DMS153 (cell line): ENCODE measurements around the gene DEFB121.
"Not testable (repeated sequence)": the region's sequence is repeated elsewhere in the genome, so short reads cannot be mapped to it uniquely, and the experiment has no call there.

Source experiments
- DNase-seq: peaks from one replicate; lab custom pipeline; 2025; lab: John Stamatoyannopoulos, UW

Gene DEFB121, protein sequence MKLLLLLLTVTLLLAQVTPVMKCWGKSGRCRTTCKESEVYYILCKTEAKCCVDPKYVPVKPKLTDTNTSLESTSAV

GRCh38 chr20:31406115-31406514 lies at the start of gene DEFB121:
Gene DEFB121, minus strand, starts transcription at chr20:31406215. Its CDS starts 63 bp downstream, at chr20:31406152.
- no peak for DNase-seq

GRCh38 chr20:31454361-31454760 lies 48.3 kb upstream of the DEFB121 start:
- DNase-seq, result no peak

DNA sequence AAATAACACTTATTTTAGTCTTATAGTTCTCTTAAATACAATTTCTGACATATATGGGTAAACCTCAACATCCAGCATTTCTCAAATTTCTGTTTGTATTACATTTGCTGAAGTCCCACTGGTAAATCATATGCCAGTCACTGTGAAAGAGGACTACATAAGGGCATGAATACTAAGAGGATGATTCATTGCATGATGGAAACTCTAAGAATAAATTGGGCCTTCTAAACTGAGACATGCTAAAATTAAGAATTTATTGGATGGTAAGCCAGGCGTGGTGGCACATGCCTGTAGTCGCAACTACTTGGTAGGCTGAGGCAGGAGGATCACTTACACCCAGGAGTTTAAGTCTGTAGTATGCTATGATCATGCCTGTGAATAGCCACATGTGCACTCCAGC lies 46.6 kb upstream of the DEFB121 start:
- no peak for DNase-seq

DNA sequence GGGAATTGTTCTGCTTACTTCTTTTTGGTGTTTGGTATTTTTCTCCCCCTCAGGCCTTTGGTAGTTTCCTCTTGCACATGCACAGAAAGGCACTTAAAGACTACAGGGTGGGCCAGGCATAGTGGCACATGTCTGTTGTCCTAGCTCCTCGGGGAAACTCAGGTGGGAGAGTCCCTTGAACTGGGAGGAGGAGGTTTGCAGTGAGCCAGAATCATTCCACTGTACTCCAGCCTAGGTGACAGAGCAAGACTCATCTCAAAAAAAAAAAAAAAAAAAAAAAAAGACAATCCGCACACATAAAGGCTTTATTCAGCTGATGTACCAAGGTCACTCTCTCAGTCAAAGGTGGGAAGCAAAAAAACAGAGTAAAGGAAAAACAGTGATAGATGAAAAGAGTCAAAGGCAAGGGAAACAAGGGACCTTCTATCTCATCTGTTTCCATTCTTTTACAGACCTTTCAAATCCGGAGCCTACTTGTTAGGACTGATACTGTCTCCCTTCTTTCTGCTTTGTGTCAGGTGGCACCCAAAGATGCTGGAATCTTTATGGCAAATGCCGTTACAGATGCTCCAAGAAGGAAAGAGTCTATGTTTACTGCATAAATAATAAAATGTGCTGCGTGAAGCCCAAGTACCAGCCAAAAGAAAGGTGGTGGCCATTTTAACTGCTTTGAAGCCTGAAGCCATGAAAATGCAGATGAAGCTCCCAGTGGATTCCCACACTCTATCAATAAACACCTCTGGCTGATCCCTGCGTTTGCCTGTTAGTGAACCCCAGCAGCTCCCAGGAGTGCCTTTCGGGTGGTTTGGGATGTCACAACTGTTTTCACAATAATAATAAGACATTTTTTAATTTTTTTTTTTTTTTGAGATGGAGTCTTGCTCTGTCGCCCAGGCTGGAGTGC lies 43.7 kb upstream of the DEFB121 start:
- DNase-seq, result no peak

GRCh38 chr20:31446084-31446819 lies 40.2 kb upstream of the DEFB121 start:
- no peak for DNase-seq

- DNase-seq, result no peak
Measured at GRCh38 chr20:31440012-31440659, 34.1 kb upstream of the DEFB121 start, which contains the start of gene DEFB123. Gene DEFB123, plus strand, starts transcription at chr20:31440632. Its CDS starts 67 bp downstream, at chr20:31440699.

DNA sequence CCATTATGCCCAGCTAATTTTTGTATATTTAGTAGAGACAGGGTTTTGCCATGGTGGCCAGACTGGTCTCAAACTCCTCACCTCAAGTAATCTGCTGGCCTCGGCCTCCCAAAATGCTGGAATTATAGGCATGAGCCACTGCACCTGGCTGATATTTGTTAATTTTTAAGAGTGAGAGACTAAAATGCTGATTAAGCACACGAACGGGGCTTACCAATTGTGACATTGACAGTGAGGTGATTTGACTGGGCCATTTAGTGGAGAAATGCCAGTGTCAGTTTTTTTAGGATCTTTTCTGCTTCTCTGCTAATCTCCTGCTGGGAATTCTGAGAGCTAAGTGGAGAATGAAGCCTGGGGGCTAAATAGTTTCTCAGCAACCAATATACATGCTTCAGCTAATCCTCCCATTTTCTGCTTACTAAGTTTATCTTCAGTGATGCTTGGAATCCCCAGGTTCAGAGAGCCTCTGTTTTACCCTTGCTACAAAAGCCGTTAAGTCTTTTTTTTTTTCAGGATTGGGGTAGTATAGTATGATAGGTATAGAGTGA lies 24.6 kb upstream of the DEFB121 start:
- DNase-seq, result no peak

GRCh38 chr20:31427576-31427975 lies 21.6 kb upstream of the DEFB121 start:
- DNase-seq, result not testable (repeated sequence)

DNA sequence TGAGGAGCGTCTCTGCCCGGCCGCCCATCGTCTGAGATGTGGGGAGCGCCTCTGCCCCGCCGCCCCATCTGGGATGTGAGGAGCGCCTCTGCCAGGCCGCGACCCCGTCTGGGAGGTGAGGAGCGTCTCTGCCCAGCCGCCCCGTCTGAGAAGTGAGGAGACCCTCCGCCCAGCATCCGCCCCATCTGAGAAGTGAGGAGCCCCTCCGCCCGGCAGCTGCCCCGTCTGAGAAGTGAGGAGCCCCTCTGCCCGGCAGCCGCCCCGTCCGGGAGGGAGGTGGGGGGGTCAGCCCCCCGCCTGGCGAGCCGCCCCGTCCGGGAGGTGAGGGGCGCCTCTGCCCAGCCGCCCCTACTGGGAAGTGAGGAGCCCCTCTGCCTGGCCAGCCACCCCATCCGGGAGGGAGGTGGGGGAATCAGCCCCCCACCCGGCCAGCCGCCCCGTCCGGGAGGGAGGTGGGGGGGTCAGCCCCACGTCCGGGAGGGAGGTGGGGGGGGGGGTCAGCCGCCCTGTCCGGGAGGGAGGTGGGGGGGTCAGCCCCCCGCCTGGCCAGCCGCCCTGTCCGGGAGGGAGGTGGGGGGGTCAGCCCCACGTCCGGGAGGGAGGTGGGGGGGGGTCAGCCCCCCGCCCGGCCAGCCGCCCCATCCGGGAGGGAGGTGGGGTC lies 21.0 kb upstream of the DEFB121 start:
- DNase-seq, result not testable (repeated sequence)

GRCh38 chr20:31425797-31426196 lies 19.8 kb upstream of the DEFB121 start:
- no peak for DNase-seq

DNA sequence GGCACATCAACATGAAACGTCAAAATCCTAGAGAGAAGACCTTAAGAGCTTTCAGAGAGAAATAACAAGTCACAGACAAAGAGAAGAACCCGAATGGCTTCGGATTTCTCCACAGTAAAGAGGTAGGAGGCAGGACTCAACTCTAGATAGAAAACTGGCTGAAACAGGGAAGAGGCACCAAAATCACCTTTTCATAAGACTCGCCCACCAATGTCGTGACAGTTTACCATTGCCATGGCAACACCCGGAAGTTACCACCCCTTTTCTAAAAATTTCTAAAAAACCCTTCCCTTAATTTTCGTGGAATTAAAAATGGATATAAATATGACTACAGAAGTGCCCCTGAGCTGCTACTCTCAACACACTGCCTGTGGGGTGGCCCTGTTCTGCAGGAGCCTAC lies 12.3 kb upstream of the DEFB121 start:
- DNase-seq, result no peak

DNA sequence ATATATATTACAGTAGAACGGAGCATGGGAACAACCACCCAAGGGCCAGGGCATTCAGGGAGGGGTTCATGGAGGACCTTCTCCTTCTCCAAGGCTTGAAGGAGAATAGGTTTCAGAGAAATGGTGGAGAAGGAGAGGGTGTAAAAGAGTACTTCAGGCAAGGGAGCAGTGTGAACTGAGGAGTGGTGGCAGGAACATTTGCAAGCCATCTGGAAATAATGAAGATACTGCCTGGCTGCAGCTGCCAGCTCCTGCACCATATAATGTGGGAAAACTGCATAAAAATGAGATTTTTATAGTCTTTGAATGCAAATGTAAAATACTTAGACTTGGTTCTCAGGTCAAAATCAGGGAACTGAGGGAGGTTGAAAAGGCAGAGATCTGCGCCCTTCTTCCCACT lies 9.6 kb upstream of the DEFB121 start:
- no peak for DNase-seq

GRCh38 chr20:31414381-31414780 lies 8.4 kb upstream of the DEFB121 start:
- DNase-seq, result no peak

- no peak for DNase-seq
Measured at GRCh38 chr20:31410011-31410410, 4.0 kb upstream of the DEFB121 start.

DNA sequence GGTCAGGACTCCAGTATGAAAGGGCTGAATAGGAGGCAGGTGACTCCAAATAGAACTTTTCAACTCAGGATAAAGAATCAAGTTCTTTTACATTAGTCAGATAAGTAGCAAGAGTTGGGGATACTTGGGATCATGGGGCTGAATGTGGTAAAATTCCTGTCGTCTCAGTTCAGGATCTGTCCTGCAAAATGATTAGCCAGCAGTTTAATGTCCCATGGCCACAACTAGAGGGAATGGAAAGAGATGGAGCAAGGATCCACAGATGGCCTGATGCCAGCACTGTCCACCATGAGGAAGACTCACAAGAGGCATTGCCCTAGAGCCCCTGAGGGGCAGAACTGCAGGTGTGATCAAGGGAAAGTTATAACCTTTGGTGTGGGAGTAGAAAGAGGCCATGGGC lies 2.1 kb downstream of the DEFB121 start:
- no peak for DNase-seq

- no peak for DNase-seq
Measured at GRCh38 chr20:31394900-31395299, 11.1 kb downstream of the DEFB121 start.

GRCh38 chr20:31392836-31393235 lies 13.2 kb downstream of the DEFB121 start:
- DNase-seq, result no peak

DNA sequence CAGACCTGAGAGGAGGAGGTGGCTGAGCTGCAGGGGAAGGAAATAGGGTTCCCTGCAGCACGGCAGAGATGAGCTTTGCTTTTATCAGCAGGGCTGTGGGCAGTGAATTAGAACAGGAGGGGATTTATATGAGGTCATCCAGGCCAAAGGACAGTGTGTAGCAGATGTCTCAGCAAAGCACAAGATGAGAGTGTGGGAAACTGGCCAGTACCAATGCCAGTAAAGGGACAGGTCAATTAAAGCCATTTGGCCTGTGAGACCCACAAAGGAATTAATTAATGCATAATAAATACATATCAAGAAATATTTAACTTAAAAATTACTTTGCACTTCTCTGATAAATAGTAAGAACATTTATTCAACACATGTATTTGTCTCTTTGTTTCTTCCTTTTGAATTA lies 15.5 kb downstream of the DEFB121 start, which contains the start of gene DEFB119:
Gene DEFB119 (minus strand): TSS at position 101 of the 400 bp plus-strand sequence. CDS start 107 bp downstream, outside the sequence.
- DNase-seq, result no peak

DNA sequence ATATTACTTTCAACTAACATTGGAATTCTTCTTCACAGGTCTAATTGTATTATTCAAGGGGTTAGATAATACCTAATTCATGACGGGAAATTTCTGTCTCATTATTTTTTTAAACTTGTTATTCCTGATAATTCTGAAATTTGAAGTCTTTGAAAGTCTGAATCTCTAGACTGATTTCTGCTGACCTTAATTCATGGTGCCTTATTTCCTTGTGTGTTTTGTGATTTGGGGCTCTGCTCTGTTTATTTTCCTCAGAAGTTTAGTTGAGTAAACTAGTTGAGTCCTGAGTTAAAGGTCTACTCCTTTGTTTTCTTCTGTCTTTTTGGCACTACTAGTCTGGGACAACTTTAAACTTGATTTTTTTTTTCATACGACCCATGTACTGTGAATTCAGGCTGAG lies 31.7 kb downstream of the DEFB121 start:
- no peak for DNase-seq

DNA sequence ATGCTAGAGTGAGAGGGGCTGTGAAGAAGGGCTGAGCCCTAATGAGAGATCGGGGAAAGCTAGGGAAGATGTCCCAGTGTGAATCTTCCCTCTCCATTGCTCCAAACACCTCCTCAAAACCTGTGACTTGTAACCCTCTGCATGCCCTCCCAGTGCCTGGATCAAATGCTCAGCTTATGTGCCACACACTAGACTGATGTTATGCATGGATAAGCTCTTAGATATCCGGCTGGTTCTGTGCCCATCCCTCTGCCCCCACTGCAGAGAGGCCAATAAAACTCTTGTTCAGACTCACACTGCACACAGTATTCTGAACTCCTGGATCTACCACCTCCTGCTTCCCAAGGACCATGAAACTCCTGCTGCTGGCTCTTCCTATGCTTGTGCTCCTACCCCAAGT lies 37.7 kb downstream of the DEFB121 start, which contains the start of gene DEFB118:
Gene DEFB118 (plus strand): TSS at position 301 of the 400 bp plus-strand sequence. CDS start 50 bp downstream, at position 351.
- DNase-seq, result no peak

- DNase-seq, result not testable (repeated sequence)
Measured at GRCh38 chr20:31364272-31364671, 41.7 kb downstream of the DEFB121 start.
